ENCODE results near the gene ST6GALNAC4.
A peak's percentile ranks its signal among the peaks of the same experiment; 100 is the strongest.

ST6GALNAC4 gene

DNA sequence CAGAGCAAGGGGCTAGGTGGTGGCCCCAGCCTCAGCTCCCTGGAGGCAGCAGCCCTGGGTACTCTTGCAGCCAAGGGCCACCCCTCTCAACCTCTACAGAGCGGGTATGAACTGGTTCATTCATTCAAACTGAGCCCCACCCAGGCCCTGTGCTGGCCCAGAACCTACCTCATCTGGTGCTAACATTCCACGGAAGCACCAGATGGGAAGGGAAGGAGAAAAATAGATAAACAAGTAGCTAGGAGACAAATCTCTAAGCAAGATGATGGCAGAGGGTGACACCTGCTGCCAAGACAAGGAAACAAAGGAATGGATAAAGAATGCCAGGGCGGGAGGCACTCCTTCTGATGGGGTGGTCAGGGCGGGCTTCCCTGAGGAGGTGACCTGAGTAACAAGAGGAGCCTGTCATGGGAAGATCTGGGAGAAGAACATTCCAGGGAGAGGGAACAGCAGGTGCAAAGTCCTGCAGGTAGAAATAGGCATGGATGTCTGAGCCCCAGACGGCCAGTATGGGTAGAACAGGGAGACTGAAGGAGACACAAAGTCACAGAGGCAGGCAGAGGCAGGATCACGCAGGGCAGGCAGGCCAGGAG lies 6.1 kb downstream of the ST6GALNAC4 start:
- no peak for DNase-seq

DNA sequence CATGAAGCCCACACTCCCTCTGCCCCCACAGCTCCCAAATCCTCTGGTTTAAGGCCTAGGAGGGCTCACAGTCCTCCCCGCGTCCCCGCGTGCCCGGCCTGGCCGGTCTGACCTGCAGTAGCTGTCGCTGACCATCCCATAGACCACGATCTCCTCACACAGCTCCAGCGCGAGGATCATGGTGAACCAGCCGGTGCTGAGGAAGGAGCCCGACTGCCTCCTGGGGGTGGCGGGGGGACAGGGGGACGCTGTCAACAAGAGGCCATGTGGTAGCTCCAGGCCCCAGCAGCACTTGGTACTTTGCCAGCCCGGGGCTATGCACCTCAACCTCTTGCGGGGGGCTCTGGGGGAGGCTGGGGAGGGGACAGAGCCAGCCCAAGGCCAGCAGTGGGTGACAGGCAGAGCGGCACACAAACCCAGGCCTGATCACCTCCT lies 7.0 kb downstream of the ST6GALNAC4 start:
- DNase-seq: no peak

DNA sequence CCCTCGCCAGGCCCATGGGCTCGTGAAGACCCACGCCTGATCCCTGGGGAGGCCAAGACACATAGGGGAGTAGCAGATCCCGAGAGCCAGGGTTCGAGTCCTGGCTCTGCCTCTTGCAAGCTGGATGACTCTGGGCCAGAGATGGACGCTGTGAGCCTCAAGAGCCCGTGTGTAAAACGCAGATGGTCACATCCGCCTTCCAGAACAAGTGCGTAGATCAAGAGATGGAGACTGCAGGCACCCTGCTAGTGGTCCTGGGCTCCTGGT lies 8.2 kb downstream of the ST6GALNAC4 start:
- no peak for DNase-seq

DNA sequence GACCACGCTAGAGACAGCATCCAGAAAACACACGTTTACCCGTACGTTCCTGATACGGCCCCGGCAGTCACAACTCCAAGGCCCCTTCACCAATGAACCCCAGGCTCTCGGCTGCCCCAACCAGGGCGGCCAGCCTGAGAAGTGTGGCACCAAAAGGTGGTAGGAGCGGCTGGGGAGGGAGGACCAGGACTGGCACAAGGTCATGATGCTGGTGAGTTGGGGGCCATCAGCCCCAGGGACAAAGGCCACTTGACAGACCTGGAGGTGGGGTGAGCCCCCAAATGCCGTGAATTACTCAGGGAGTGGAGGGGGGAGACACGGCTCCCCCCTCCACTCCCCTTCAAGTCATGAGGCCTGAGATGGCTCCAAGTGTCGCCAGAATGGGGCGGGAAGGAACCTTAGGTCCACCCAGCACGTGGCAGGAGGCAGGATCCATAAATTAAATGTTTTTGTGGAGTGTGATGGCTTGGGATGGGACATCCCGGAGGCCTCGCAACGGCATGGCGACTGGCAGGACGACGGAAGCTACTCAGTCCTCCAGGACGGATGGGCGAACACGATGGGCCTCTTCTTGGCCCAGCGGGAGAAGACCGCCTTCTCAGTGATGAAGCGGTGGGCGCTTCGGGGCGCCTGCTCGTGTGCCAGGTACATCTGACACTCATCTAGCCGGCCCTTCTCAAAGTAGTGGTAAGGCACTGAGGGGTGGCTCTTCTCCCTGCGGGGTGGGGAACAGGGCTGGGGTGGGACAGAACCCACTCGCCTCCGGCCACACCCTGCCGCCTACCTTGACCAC lies 8.8 kb downstream of the ST6GALNAC4 start:
- DNase-seq: no peak

DNA sequence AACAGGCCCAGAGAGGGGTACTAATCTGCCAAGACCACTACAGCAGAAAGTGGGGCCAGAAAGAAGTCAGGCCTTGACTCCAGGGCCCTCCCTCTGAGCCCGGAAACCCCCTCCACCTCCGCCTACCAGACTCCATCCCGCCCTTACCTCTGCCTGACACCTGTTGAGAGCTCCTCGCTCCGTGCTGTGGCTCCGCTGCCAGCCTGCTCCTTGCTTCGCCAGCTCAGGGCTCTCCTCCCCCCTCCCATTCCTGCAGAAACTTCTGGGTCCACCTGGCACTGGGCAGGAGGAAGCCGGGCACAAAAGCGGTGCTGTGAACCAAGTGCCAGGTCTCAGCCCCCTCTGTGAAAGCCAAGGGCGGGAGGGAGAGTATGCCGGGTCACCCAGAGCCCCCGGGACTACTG lies 11.1 kb downstream of the ST6GALNAC4 start:
- no peak for DNase-seq

DNA sequence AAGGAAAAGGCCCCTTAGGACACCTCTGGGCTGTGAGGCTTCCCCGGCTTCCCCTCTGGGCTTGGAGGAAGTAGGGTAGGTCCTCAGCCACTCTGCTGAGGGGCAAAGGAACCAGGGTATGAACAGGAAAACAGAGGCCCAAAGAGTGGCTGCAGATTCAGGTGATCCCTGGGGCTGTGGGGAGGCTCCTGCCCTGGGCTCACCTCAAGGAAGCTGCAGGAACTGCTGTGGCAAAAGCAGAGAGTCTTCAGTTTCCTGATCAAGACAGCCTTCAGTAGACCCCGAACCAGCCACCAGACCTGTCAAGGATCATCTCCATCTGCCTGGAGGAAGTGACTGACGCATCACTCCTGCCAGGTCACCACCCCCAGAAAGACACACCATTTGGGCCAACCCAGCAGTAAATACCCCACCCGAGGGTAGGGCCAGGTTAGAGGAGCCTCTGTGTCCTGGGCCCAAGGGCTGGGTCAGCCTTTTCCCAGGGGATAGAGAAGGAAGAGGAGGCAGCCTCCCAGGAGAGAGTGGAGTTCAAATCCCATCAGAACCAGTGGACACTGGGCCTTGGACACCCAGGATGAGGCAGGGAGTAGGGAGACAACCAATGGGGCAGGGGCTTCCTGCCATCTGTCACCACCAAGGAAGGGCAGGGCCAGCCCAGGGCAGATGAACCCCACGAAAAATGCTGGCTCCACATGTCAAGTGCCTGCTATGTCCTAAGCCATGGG lies 11.7 kb downstream of the ST6GALNAC4 start:
- no peak for DNase-seq

DNA sequence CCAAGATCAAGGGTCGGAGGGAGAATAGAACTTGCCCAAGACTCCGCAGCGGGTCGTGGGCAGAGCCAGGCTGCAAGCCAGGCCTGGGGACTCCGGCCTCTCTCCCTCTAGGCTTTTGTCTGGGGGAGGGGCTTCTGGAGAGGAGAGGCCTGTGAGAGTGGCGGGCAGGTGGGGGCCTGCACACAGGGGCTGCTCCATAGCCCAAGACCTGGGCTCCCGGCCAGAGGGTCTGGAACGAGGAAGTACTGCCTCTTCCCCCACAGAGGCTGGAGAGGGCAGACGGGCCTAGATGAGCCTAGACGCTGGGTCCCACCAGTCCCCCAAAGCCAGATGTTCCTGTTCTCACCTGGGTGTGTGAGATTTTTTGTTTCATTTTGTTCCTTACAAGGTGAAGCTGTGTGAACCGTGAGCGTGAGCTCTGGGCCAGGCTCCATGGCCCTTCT lies 12.3 kb downstream of the ST6GALNAC4 start:
- DNase-seq: peak; percentile 72

DNA sequence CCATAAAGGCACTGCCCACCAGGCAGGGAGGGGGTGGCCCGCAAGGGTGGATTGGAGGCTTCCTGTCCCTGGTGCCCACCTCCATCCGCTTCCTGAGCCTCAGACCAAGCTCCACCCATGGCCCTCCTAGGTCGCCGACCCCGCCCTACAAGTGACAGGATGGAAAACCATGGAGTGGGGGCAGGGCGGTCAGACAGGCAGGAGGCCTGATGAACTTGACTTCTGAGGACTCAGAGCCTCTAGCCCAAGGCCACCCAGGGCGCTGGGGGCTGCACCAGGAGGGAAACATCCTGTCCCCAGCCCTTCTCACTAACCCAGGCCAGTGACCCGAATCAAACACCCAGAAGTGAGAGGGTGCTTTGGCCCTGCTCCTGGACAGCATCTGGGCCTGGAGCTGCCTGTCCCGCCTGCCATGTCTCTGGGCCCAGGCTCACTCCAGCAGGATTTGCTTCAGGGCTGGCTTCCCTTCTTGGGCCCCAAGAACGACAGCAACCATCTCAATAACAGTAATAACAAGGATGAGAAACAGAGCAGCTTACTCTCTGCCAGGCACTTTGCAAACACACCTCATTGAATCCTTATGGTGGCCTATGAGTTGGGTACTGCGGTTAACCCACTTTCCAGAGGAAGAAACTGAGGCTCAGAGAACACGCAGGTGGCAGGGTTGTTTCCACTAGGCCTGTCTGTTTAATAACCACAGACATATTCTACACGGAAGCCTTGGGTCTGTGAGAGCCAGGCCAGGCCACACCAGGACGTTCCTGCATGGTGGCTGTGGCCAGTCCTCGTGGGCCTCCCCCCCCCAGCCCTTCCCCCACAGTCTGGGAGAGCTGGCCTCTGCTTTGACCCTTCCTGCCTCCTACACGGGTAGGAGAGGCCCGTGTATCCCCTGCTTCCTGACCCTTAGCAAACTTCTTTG lies 13.0 kb downstream of the ST6GALNAC4 start:
- DNase-seq: no peak

DNA sequence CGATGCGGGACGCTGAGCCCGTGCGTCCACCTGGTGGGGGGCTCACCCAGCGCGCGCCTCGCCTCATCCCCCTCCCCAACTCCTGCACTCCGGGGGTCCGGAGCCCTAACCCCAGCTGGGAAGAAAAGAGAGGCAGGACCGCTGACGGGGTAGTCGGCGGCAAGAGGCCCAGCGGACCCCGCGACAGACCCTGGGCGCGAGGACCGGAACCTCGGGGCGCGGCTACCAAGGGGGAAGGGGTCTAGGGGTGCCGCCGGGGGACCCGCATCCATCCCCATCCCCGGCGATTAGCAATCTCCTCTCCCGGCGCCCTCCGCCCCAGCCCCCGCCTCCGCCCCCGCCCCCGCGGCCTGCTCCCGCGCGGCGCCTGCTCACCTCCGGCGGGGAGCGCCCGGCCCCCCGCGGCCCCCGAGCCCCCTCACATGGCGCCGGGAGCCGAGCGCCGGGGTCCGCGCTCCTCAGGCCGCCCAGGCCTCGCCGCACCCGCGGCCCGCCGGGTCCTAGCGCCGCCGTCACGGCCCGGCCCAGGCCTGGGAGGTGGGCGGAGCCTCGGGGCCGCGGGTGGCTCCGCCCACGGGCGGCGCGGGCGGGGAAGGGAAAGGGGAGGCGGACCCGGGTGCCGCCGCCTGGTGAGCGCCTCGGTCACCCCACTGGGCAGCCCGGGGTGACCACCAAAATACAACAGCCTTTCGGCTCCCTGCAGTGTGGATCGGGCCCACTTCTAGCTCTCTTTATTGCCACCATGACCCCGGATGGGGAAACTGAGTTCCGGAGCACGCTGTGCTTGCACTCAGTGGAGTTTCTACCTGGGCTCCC lies 17.5 kb downstream of the ST6GALNAC4 start, which contains the start of gene ST6GALNAC6:
Gene ST6GALNAC6, minus strand, starts transcription at position 476 of the 816 bp plus-strand sequence. CDS start 1,622 bp downstream, outside the sequence.
- DNase-seq: peak; percentile 46

DNA sequence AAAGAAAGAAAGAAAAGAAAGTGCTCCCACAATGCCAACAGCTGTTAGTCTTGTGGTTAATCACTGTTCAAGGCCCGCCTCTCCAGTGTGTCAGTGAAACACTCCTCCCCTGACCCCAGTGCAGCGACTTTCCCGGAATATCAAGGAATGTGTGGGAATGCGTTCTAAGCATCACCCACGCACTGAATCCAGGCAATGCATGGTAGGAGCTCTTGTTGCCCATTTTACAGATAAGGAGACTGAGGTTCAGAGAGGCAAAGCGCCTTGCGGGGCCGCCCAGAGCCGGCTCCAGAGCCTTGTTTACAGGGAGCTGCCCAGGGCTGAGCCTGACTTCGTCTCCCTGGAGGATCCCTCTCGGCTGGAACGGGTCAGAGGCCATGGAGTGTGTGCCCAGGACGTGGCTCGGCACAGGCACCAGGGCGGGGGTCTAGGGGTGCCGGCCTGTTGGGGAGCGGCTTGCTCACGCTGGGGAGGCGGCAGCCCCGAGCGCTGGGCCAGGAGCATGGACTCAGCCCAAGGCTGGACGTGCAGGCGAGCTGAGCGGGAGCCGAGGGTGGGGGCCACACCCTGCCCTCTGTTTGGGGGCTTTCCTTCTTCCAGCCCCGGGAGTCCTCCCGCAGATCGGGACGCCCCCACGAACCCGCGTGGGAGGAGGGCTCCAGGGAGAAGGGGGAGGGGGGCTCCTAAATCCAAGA lies 18.3 kb downstream of the ST6GALNAC4 start:
- DNase-seq: no peak

DNA sequence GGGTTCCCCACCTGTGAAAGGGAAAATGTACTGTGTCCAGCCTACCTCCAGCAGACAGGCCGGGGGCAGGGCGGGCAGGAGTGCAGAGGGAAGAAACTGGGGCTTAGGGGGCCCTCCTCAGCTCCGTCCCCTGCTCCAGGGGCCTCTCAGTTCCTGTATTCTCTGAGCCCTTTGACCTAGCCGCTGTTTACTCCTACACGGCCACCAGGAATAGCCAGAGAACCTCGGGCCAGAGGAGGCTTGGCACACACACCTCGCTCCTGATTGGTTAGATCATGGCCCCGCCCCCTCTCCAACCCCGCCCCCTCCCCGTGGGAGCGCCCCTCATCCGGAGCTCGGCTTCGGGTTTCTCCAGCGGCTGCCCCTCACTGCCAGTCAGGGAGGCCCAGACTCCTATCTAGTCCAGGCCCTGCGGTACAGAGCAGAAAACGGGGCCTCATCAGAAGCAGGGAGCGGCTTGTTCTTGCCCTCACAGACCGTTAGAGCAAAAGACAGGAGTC lies 19.6 kb downstream of the ST6GALNAC4 start:
- DNase-seq: no peak

DNA sequence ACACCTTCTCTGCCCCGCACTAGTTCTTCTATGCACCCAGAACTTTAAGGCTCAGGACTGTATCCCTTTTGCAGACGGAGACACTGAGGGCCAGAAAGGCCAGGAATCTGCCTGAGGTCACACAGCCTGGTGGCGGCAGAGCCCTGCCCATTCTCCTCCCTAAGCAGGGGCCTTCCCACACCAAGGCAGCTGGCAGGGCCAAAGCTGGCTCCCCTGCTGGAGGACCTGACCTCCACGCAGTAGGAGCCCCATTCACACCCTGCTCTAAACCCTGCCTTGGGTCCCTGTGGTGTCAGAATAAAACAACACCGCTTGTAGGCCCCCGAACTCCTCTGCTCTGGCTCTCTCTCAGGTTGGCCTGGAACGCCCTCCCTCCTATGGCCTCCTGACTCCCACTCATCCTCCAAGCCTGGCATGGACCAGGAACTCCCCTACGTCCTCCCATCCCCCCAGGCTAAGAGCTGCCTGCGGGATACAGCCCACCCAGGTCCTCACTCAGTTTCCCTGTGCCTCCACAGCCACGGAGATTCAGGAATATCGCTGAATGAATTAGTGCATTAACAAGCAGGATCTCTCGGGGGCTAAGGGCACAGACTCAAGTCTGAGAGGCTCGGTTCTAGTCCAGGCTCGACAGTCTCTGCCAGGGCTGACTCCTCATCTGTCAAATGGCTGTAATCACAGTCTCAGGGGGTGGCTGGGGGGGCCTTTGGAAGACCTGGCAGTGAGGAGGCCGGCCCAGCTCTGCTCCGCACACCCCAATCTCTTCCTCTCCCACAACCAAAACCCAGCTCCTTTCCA lies 20.2 kb downstream of the ST6GALNAC4 start:
- DNase-seq: no peak

DNA sequence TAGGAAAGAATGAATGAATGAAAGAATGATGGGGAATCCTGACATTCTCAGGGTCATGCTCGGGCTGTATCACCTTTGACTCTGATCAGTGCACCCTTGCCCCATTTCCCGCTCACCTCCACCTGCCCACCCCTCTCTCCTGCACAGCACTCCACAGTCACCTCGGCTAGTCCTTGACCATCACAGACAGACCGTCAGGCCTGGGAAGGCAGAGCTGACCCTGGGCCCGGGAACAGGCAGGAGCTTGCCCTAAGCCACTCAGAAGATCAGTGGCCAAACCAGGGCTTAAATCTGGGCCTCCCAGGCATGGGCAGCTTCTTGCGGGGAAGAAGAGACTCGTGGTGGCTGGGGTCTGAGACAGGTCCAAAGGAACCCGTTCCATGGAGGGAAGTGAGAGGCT lies 21.0 kb downstream of the ST6GALNAC4 start:
- DNase-seq: no peak

DNA sequence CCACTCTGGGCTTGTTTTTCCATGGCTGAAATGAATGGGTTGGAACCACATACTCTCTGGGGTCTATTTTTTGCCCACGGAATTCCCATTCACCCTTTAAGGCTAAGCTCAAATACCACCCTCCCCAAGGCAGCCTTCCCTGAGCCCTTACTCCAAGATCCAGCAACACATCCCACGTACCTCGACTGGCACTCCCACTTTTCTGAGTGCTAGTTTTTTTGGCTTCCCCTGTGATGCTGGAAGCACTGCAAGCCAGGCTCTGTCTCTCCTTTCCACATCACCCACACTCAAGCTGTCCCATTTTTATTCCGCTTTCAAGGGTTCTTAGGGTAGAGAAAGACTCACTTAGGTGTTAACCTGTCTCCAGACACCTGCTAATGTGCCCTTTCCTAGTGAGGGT lies 23.4 kb downstream of the ST6GALNAC4 start:
- no peak for DNase-seq

DNA sequence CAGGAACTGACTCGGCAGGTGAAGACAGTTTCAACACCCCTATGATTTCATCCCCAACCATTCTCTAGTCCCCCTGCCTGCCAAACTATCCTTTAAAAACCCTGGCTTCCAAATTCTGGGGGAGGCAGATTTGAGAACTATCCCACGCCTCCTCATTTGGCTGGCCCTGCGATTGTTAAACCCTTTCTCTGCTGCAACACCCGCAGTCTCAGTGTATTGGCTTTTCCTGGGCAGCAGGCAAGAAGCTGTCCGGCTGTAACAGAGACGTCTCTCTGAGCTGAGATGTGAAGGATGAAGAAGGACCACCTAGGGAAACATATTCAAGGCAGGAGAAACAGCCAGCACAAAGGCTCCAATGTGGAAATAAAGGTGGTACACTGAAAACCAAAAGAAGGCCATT lies 24.0 kb downstream of the ST6GALNAC4 start:
- DNase-seq: no peak

DNA sequence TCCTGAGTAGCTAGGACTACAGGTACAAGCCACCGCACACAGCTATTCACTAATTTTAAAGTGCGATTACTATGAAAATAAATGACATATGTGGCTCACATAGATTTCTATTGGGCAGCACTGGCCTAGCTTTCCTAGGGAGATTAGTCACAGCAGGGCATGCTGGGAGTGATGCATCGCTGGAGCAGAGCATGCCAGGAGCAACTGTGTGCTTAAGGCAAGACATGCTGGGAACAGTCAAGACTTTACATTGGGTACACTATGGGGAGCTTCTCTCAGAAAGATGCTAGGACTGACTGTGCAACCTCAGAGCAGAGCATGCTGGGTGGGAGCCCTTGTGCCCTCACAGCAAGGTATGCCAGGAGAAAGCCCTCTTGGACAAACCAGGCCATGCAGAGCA lies 26.8 kb downstream of the ST6GALNAC4 start:
- no peak for DNase-seq

DNA sequence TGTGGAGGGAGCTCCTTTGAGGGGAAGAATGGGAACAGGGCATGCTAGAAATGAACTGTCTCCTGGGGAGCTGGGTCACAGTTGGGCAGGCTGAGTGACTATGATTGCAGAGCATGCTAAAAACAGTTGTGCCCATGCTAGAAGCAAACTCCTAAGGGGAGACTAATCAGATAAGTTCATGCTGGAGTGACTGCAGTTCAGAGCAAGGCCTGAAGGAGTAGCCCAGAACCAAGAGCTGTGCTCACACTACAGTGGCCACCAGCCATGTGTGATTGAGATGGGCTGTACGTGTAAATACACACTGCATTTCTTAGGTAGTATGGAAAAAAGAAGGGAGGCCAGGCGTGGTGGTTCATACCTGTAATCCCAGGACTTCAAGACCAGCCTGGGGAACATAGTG lies 29.0 kb downstream of the ST6GALNAC4 start:
- no peak for DNase-seq

DNA sequence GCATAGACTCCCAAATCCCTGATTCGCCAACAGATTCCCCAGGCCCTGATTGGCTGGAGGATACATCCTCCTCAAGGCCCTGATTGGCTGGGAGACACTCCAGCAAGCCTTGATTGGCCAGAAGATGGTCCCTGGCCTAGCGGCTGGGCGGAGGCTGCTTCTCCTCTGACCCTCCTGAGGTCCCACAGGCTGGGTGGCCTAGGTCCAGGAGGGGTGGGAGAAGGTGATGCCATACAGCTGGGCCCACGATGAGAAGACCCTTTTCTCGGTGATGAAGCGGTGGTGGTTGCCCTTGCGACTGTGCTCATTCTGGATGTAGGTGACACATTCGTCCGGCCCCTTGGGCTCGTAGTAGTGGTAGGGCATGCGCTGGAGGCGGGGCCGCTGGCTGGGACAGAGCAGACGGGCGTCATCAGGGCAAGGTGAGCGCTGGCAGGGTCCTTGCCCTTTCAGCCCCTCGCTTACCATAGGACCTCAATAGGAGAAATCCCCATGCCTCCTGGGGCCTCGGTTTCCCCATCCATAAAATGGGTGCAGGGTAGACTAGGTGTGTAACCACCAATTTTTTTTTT lies 30.4 kb downstream of the ST6GALNAC4 start:
- no peak for DNase-seq

DNA sequence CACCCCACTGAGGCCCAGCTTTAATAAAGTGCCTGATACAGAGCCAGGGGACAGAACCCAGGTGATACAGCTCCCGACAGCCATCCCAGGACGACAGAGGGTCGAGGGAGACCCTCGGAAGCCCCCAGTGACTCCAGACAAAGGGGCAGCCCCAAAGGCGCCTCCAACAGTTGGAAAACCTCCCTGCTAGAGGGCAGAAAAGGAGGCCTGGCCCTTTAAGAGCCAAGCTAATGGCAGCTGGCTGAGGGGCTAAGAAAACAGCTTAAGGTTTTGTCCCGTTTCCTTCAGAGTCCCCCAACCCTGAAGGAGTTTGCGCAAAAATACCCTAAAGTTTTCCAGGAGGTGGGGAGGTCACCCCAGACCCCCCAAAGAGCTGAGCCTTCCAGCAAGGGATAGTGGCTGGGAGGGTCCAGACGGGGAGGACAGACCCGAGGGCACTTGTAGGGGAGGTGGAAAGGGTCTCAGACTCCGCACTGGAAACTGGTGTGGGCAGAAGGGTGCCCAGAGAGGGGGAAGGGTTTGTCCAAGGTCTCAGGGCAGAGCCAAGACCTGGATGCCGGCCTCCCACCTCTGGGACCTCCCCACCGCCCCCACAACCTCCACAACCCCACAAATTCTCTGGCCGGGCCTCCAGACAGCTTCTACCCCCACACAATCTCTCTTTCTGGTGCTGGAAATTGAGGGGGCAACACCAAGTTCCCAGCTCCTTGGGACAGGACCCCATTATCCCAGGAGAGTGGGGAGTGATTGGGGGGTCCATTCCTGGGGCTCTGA lies 31.1 kb downstream of the ST6GALNAC4 start:
- DNase-seq: no peak

All from NCI-H1105 treated with DMSO at 0.1 percent for 48 hours (cell line).